H1 (cell line): ENCODE results near the gene INTS1. TPM values are rescaled to one million over a fixed set of nuclear protein-coding genes. Genes with fewer than 3 reads are reported as not detected.

Experiments
- CTCF ChIA-PET: fragments of 300-600 bp; sonication (Branson Sonifier 250); formaldehyde crosslinking; loops from one replicate; lab custom pipeline; 2021; ENCODE audit not compliant: partially characterized antibody; lab: Charles Lee
- POLR2A ChIA-PET: fragments of 300-600 bp; sonication (Branson Sonifier 250); formaldehyde crosslinking; loops from one replicate; lab custom pipeline; 2021; ENCODE audit warnings: inconsistent platforms; ENCODE audit not compliant: partially characterized antibody; lab: Charles Lee
- DNase-seq, 2 experiments: peaks; one replicate each; pipeline versions ENCODE4 v3.0.0 to v3.0.0-alpha.2; 2010 to 2022; ENCODE audit warnings: low spot score in 2 of 2, low read depth in 1 of 2, mixed read lengths in 1 of 2
- FAIRE-seq: peaks from 2 replicates; lab custom pipeline; 2011; peaks lifted over from hg19 to GRCh38; lab: Jason Lieb, UNC
- H2AFZ ChIP-seq: 2 replicates; pipeline ENCODE4 v1.8.1; 2012; ENCODE audit warnings: low read length, inconsistent platforms
- H2AK5ac ChIP-seq: 2 replicates; pipeline ENCODE4 v1.6.1; 2013; ENCODE audit warnings: low read depth, low read length
- H2BK120ac ChIP-seq: replicated peaks from 2 replicates; pipeline ENCODE3; 2013; ENCODE audit warnings: low read depth, low read length, inconsistent platforms
- H2BK12ac ChIP-seq: 2 replicates; pipeline ENCODE4 v1.6.1; 2013; ENCODE audit warnings: low read depth, low read length
- H2BK15ac ChIP-seq: 2 replicates; pipeline ENCODE4 v1.6.1; 2013; ENCODE audit warnings: low read length
- H2BK20ac ChIP-seq: 2 replicates; pipeline ENCODE4 v1.6.1; 2013; ENCODE audit warnings: low read length
- H2BK5ac ChIP-seq: 2 replicates; pipeline ENCODE4 v1.6.1; 2013; ENCODE audit warnings: low read depth, low read length
- H3K14ac ChIP-seq: 2 replicates; pipeline ENCODE4 v1.6.1; 2013; ENCODE audit warnings: inconsistent platforms; ENCODE audit not compliant: insufficient read length
- H3K18ac ChIP-seq: 2 replicates; pipeline ENCODE4 v1.6.1; 2013; ENCODE audit warnings: low read length; ENCODE audit errors: extremely low read depth
- H3K23ac ChIP-seq: 2 replicates; pipeline ENCODE4 v1.6.1; 2013; ENCODE audit warnings: inconsistent platforms; ENCODE audit not compliant: insufficient read length
- H3K23me2 ChIP-seq: 2 replicates; pipeline ENCODE4 v1.6.1; 2013; ENCODE audit warnings: low read depth, low read length
- H3K27ac ChIP-seq: 2 replicates; pipeline ENCODE4 v1.6.1; 2011; ENCODE audit warnings: low read depth, low read length, inconsistent platforms
- H3K27me3 ChIP-seq, 4 experiments: replicated peaks in 1 of 4; 1 replicate in 1 of 4; 2 replicates in 3 of 4; pipeline versions ENCODE4 v1.6.1 to v1.8.1; 2011 to 2013; ENCODE audit warnings: low read length in 3 of 4, mild to moderate bottlenecking in 3 of 4, inconsistent platforms in 2 of 4, mixed read lengths in 2 of 4, moderate library complexity in 1 of 4; ENCODE audit not compliant: control insufficient read depth in 3 of 4, insufficient read depth in 3 of 4; ENCODE audit errors: extremely low read depth in 1 of 4
- H3K36me3 ChIP-seq, 4 experiments: 2 replicates each; pipeline versions ENCODE4 v1.6.1 to v1.8.1; 2011 to 2013; ENCODE audit warnings: mild to moderate bottlenecking in 4 of 4, low read length in 3 of 4, moderate library complexity in 2 of 4, control low read depth in 1 of 4, inconsistent platforms in 1 of 4; ENCODE audit not compliant: insufficient read depth in 4 of 4, control insufficient read depth in 2 of 4
- H3K4ac ChIP-seq: replicated peaks from 2 replicates; pipeline ENCODE3; 2013; ENCODE audit warnings: low read length, low read depth, mixed read lengths, inconsistent platforms; ENCODE audit not compliant: insufficient read length
- H3K4me1 ChIP-seq, 4 experiments: replicated peaks in 1 of 4; 1 replicate in 1 of 4; 2 replicates in 3 of 4; pipeline versions ENCODE4 v1.6.1 to v1.8.1; 2011 to 2013; ENCODE audit warnings: low read length in 3 of 4, inconsistent platforms in 2 of 4, mixed read lengths in 1 of 4; ENCODE audit not compliant: insufficient read depth in 4 of 4, control insufficient read depth in 3 of 4
- H3K4me2 ChIP-seq, 2 experiments: 2 replicates each; pipeline versions ENCODE4 v1.6.1 to v1.8.1; 2011 to 2013; ENCODE audit warnings: low read depth in 2 of 2, low read length in 2 of 2, control low read depth in 1 of 2, inconsistent platforms in 1 of 2, mild to moderate bottlenecking in 1 of 2; ENCODE audit not compliant: insufficient read depth in 1 of 2
- H3K4me3 ChIP-seq, 4 experiments: fragments of 200-600, 300-600 bp in 1 of 4; sonication (generic), shearing (Covaris generic), sonication (Bioruptor Twin) in 1 of 4; 2 replicates each; pipeline versions ENCODE4 v1.5.1 to v1.8.1; 2011 to 2016; ENCODE audit warnings: low read length in 4 of 4, low read depth in 3 of 4, control low read depth in 2 of 4, inconsistent platforms in 2 of 4, mild to moderate bottlenecking in 2 of 4, mixed read lengths in 1 of 4, moderate library complexity in 1 of 4; ENCODE audit not compliant: insufficient read depth in 2 of 4; ENCODE audit errors: extremely low read depth in 1 of 4
- H3K56ac ChIP-seq: replicated peaks from 2 replicates; pipeline ENCODE3; 2013; ENCODE audit warnings: low read depth, mild to moderate bottlenecking, mixed read lengths, low read length, inconsistent platforms; ENCODE audit not compliant: insufficient read length
- H3K79me1 ChIP-seq: 2 replicates; pipeline ENCODE4 v1.6.1; 2013; ENCODE audit warnings: low read depth, low read length, control low read depth
- H3K79me2 ChIP-seq, 2 experiments: 2 replicates each; pipeline versions ENCODE4 v1.6.1 to v1.8.1; 2012 to 2013; ENCODE audit warnings: low read length in 2 of 2, mild to moderate bottlenecking in 2 of 2, inconsistent platforms in 1 of 2; ENCODE audit not compliant: insufficient read depth in 2 of 2, control insufficient read depth in 1 of 2
- H3K9ac ChIP-seq, 4 experiments: replicated peaks in 1 of 4; 1 replicate in 1 of 4; 2 replicates in 3 of 4; pipeline versions ENCODE4 v1.6.1 to v1.8.1; 2011 to 2013; ENCODE audit warnings: low read depth in 3 of 4, low read length in 3 of 4, control low read depth in 2 of 4, mild to moderate bottlenecking in 2 of 4, moderate library complexity in 2 of 4, inconsistent platforms in 1 of 4; ENCODE audit errors: extremely low read depth in 1 of 4
- H3K9me3 ChIP-seq, 2 experiments: 2 replicates each; pipeline versions ENCODE4 v1.6.1 to v1.8.1; 2012 to 2013; ENCODE audit warnings: mild to moderate bottlenecking in 2 of 2, moderate library complexity in 2 of 2, control low read depth in 1 of 2, inconsistent platforms in 1 of 2, low read depth in 1 of 2, low read length in 1 of 2, mixed read lengths in 1 of 2; ENCODE audit not compliant: insufficient read depth in 2 of 2
- H4K20me1 ChIP-seq, 2 experiments: replicated peaks in 1 of 2; 2 replicates each; pipeline versions ENCODE3 to v1.8.1; 2011 to 2013; ENCODE audit warnings: inconsistent platforms in 2 of 2, low read length in 2 of 2, mild to moderate bottlenecking in 1 of 2; ENCODE audit not compliant: insufficient read depth in 2 of 2, control insufficient read depth in 1 of 2
- H4K5ac ChIP-seq: 2 replicates; pipeline ENCODE4 v1.6.1; 2013; ENCODE audit warnings: low read length, low read depth, mixed read lengths, inconsistent platforms; ENCODE audit not compliant: insufficient read length
- H4K8ac ChIP-seq: 2 replicates; pipeline ENCODE4 v1.8.0; 2013; ENCODE audit warnings: mild to moderate bottlenecking, moderate library complexity, low read length, inconsistent platforms; ENCODE audit not compliant: insufficient read depth; ENCODE audit errors: extremely low read depth
- H4K91ac ChIP-seq: replicated peaks from 2 replicates; pipeline ENCODE3; 2013; ENCODE audit warnings: low read length, mixed read lengths, inconsistent platforms; ENCODE audit not compliant: insufficient read length
- GABPA ChIP-seq: IDR thresholded peaks from 2 replicates; pipeline ENCODE4 v1.6.1; 2011; ENCODE audit warnings: mild to moderate bottlenecking, low read length, moderate library complexity, borderline replicate concordance; ENCODE audit not compliant: insufficient read depth
- GTF2F1 ChIP-seq: IDR thresholded peaks from 2 replicates; pipeline ENCODE4 v1.6.1; 2012; ENCODE audit warnings: low read depth, low read length, improper control_type of control experiment, borderline replicate concordance
- KDM1A ChIP-seq: fragments of 200-600, 300-600 bp; sonication (generic); IDR thresholded peaks from 2 replicates; pipeline ENCODE4 v1.7.1; 2016; ENCODE audit warnings: mild to moderate bottlenecking, low read length, borderline replicate concordance
- KDM4A ChIP-seq: IDR thresholded peaks from one replicate; pipeline ENCODE4 v1.7.1; 2012; ENCODE audit warnings: low read depth, mild to moderate bottlenecking, moderate library complexity, low read length, inconsistent platforms; ENCODE audit not compliant: severe bottlenecking
- NANOG ChIP-seq: IDR thresholded peaks from 2 replicates; pipeline ENCODE4 v1.6.1; 2011; ENCODE audit warnings: low read length, low read depth, mild to moderate bottlenecking, inconsistent platforms; ENCODE audit not compliant: insufficient read depth, poor library complexity, severe bottlenecking
- RBBP5 ChIP-seq: IDR thresholded peaks from 2 replicates; pipeline ENCODE4 v1.7.1; 2012; ENCODE audit warnings: low read depth, mild to moderate bottlenecking, inconsistent platforms, low read length, moderate library complexity, borderline replicate concordance
- RXRA ChIP-seq: IDR thresholded peaks from 2 replicates; pipeline ENCODE4 v1.6.1; 2011; ENCODE audit warnings: low read depth, mild to moderate bottlenecking, low read length, moderate library complexity; ENCODE audit not compliant: insufficient read depth
- SAP30 ChIP-seq: fragments of 300-600 bp; sonication (generic); IDR thresholded peaks from 2 replicates; pipeline ENCODE4 v1.7.1; 2012; ENCODE audit warnings: low read length, moderate library complexity, mild to moderate bottlenecking, inconsistent platforms; ENCODE audit not compliant: insufficient read depth, insufficient replicate concordance
- WGBS, 2 experiments: shearing (Covaris generic) in 1 of 2; methylation state at CpG; one replicate each; pipeline versions ENCODE4 v1.1.6 to v1.1.7; 2013 to 2015; ENCODE audit warnings: low lambda C conversion rate in 2 of 2, mixed read lengths in 2 of 2, inconsistent platforms in 1 of 2, low coverage in 1 of 2, missing lambda C conversion rate in 1 of 2; ENCODE audit not compliant: insufficient replicate concordance in 2 of 2, insufficient coverage in 1 of 2, insufficient read length in 1 of 2; ENCODE audit errors: extremely low coverage in 1 of 2, missing lambda C conversion rate in 1 of 2; 5-methylcytosine and 5-hydroxymethylcytosine counted together
- polyA plus RNA-seq, 7 experiments: library from polyadenylated mRNA; depleted of rRNA in 3 of 7; stranded (reverse) in 5 of 7; unstranded in 2 of 7; fragments of >200 nt in 5 of 7; fragments of 200-250 nt in 2 of 7; gene quantifications; 1 replicate in 5 of 7; 2 replicates in 1 of 7; 4 replicates in 1 of 7; pipeline versions ENCODE4 v1.2.1 to v1.2.3, GENCODE V29; 2011 to 2013; ENCODE audit warnings: missing spikeins in 2 of 7, mixed read lengths in 2 of 7
- total RNA-seq: library from RNA; stranded (reverse); fragmentation: NEBNext Ultra II Directional; extraction: Animal tissue kit (Norgen Biotek cat#: 25700); gene quantifications from 2 replicates; pipeline ENCODE4 v1.2.1, GENCODE V29; 2021

Gene INTS1
- total and polyA plus RNA-seq, 2 of the 8 experiments (the other 6 are each of a cell fraction or from before 2014, with no cell fraction given): 76.9 to 104 TPM

- Histone ChIP-seq H3K23ac (no peak overlapping the region), H3K36me3 (no peaks in the 10 kb centered on the region), H4K91ac (no peak overlapping the region), H2BK5ac (0 out of 2 replicates have a peak overlapping the region, but pooled peaks have one; percentile 21), H3K79me2 (no peaks in the 10 kb centered on the region), H3K4me2 (no peak overlapping the region), H3K79me1 (no peaks in the 10 kb centered on the region), H3K27me3 (no peaks in the 10 kb centered on the region), H3K4me1 (no peaks in the 10 kb centered on the region), H3K56ac (no peak overlapping the region), H3K27ac (no peak overlapping the region), H3K4me3 (no peak overlapping the region), H2AK5ac (no peak overlapping the region), H4K20me1 (peaks cover 0 to 3% of the 10 kb centered on the region in 2 experiments), H3K23me2 (no peaks in the 10 kb centered on the region), H3K9me3 (no peaks in the 10 kb centered on the region), H4K5ac (no peak overlapping the region), H2BK120ac (no peak overlapping the region), H3K4ac (no peak overlapping the region), H3K9ac (no peak overlapping the region; a peak in 1 of 7 replicates), H2BK12ac (no peak overlapping the region), H2BK20ac (no peak overlapping the region), H2AFZ (no peak overlapping the region), H2BK15ac (no peak overlapping the region), H4K8ac (no peak overlapping the region), H3K18ac (no peak overlapping the region), H3K14ac (no peak overlapping the region)
- FAIRE-seq (no peak), DNase-seq (no peak)
- WGBS, 2 experiments: 91% methylated on average over 33 of the region's 35 CpGs; no CpG with 5 or more reads in 1 of the 2 experiments
- ChIA-PET POLR2A (interaction anchor here (1.0 to 1.4 kb wide), 3 partner anchors 8 to 73 kb away, joined by 3 to 5 read pairs (median 4); partner anchors contain the start of gene TMEM184A), CTCF (interaction anchor here (0.6 to 1.7 kb wide), 7 partner anchors 8 to 211 kb away, joined by 3 to 12 read pairs (median 4); partner anchors contain the start of gene TMEM184A)
- TF ChIP-seq SAP30 (no peak), KDM1A (no peak), GABPA (peak; percentile 56; the same call in 1 of the 2 replicates), NANOG (no peak), GTF2F1 (no peak), KDM4A (no peak), RXRA (no peak), RBBP5 (no peak)
Observed at GRCh38 chr7:1547777-1548437, 43.7 kb upstream of the INTS1 start.
